GM12878 (cell line): ENCODE results near the gene ARL5B. TPM values are rescaled to one million over a fixed set of nuclear protein-coding genes. Genes with fewer than 3 reads are reported as not detected.

Source experiments
- ATF7 ChIP-seq: fragments of 450-650 bp; IDR thresholded peaks from 2 replicates; pipeline ENCODE4 v1.6.1; 2016; ENCODE audit warnings: low read depth, mild to moderate bottlenecking
- BMI1 ChIP-seq: fragments of 450-650 bp; IDR thresholded peaks from 2 replicates; pipeline ENCODE4 v1.6.1; 2016; ENCODE audit warnings: mild to moderate bottlenecking, moderate library complexity, borderline replicate concordance
- CBX3 ChIP-seq: fragments of 200-600 bp; sonication (generic); IDR thresholded peaks from 2 replicates; pipeline ENCODE4 v1.6.1; 2016; ENCODE audit warnings: low read depth, borderline replicate concordance
- CHD1 ChIP-seq: IDR thresholded peaks from 2 replicates; pipeline ENCODE4 v1.6.1; 2012; ENCODE audit warnings: low read depth, low read length, improper control_type of control experiment
- DPF2 ChIP-seq: fragments of 450-650 bp; IDR thresholded peaks from 2 replicates; pipeline ENCODE4 v1.6.1; 2017; ENCODE audit warnings: mild to moderate bottlenecking
- E2F8 ChIP-seq: fragments of 450-650 bp; IDR thresholded peaks from 2 replicates; pipeline ENCODE4 v1.6.1; 2018; ENCODE audit warnings: mild to moderate bottlenecking, low read depth, moderate library complexity; ENCODE audit not compliant: partially characterized antibody
- IRF3 ChIP-seq: fragments of 450-650 bp; IDR thresholded peaks from 2 replicates; pipeline ENCODE4 v1.6.1; 2014; ENCODE audit warnings: mild to moderate bottlenecking
- IRF5 ChIP-seq: fragments of 450-650 bp; IDR thresholded peaks from 2 replicates; pipeline ENCODE4 v1.6.1; 2017; ENCODE audit warnings: borderline replicate concordance
- JUNB ChIP-seq: IDR thresholded peaks from 2 replicates; pipeline ENCODE4 v1.6.1; 2016; ENCODE audit warnings: antibody characterized with exemption, mild to moderate bottlenecking
- JUND ChIP-seq: IDR thresholded peaks from 2 replicates; pipeline ENCODE4 v1.6.1; 2012; ENCODE audit warnings: low read depth, mild to moderate bottlenecking, low read length, improper control_type of control experiment, moderate library complexity
- MTA3 ChIP-seq: IDR thresholded peaks from 2 replicates; pipeline ENCODE4 v1.6.1; 2012; ENCODE audit warnings: low read length, inconsistent platforms, borderline replicate concordance
- POLR2A ChIP-seq: IDR thresholded peaks from 2 replicates; pipeline ENCODE4 v1.6.1; 2011; ENCODE audit warnings: low read depth, mild to moderate bottlenecking, low read length
- POU2F2 ChIP-seq: IDR thresholded peaks from 3 replicates; pipeline ENCODE4 v1.6.1; 2011; ENCODE audit warnings: low read depth, mild to moderate bottlenecking, low read length, borderline replicate concordance
- REST ChIP-seq: IDR thresholded peaks from 2 replicates; pipeline ENCODE4 v1.6.1; 2012; ENCODE audit warnings: mild to moderate bottlenecking, low read depth, low read length
- SMAD1 ChIP-seq: fragments of 450-650 bp; IDR thresholded peaks from 2 replicates; pipeline ENCODE4 v1.6.1; 2018; ENCODE audit warnings: mild to moderate bottlenecking, low read depth; ENCODE audit not compliant: partially characterized antibody
- SMARCA5 ChIP-seq: fragments of 450-650 bp; IDR thresholded peaks from 2 replicates; pipeline ENCODE4 v1.6.1; 2017; ENCODE audit warnings: mild to moderate bottlenecking
- SREBF1 ChIP-seq: IDR thresholded peaks from 2 replicates; pipeline ENCODE4 v1.6.1; 2012; ENCODE audit warnings: mild to moderate bottlenecking, low read length
- ZBTB33 ChIP-seq: fragments of 450-650 bp; IDR thresholded peaks from 2 replicates; pipeline ENCODE4 v1.6.1; 2017; ENCODE audit warnings: mild to moderate bottlenecking
- polyA plus RNA-seq, 11 experiments: library from polyadenylated mRNA; depleted of rRNA in 4 of 11; unstranded in 6 of 11; stranded (reverse) in 5 of 11; fragments of >200 nt; fragmentation: Nextera tagmentation in 4 of 11; fragmentation: Illumina TruSeq in 1 of 11; extraction: Ambion mirVana in 4 of 11; extraction: Trizol in 1 of 11; gene quantifications; 1 replicate in 1 of 11; 2 replicates in 10 of 11; pipeline versions ENCODE4 v1.2.1 to v1.2.3, GENCODE V29; 2011 to 2016; ENCODE audit warnings: inconsistent platforms in 2 of 11, missing spikeins in 2 of 11, low read depth in 1 of 11
- total RNA-seq, 4 experiments: library from RNA; depleted of rRNA in 3 of 4; stranded (reverse); fragments of >200 nt in 3 of 4; fragmentation: Illumina TruSeq in 1 of 4; extraction: Trizol in 1 of 4; gene quantifications; 2 replicates each; pipeline versions ENCODE4 v1.2.1 to v1.2.3, GENCODE V29; 2013 to 2021
- TF ChIP-seq, protein P1 (sequence below): IDR thresholded peaks from 2 replicates; pipeline ENCODE4 v1.6.1; 2011; ENCODE audit warnings: low read depth, low read length, improper control_type of control experiment, borderline replicate concordance

Gene ARL5B
- total and polyA plus RNA-seq, 10 of the 15 experiments (the other 5 are each of a cell fraction or from before 2014, with no cell fraction given) = 2.5 to 20.7 (median 9.1) TPM

DNA sequence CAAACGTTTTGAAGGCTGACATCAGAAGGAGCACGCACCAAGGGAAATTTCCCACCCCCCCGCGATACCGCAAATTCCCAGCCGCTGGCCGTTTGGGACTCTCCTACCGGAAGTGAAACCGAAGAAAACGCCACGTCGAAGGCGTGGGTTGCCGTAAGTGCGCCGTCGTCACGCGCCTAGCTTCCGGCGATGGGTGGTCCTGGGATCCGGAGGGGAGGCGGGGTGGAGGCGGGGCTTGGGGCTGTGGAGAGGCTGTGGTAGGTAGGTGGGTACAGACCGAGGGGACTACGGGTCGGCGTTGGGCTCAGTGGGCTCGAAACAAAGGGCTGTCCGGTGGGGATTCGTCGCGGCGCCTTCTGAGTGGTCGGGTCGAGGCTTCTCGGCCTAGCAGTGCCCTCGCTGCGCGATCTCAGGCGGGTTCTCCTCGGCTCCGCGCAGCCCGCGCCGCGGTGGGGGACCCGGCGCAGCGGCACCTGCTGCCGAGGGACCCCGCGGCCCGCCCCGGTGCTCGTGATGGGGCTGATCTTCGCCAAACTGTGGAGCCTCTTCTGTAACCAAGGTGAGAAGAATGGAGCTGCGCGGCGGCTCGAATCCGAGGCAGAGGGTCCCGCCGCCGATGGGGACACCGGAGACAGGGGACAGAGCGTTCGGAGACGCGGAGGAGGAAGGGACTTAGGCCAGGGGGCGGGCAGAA, at the start of gene ARL5B (continued):
- no peak for TF ChIP-seq REST
- no peak for TF ChIP-seq CHD1
- TF ChIP-seq ZBTB33 = no peak
- TF ChIP-seq BMI1 = no peak; the same call in 1 of the 2 replicates
- no peak for TF ChIP-seq SREBF1
- no peak for TF ChIP-seq E2F8
- TF ChIP-seq IRF3 = no peak
- no peak for TF ChIP-seq SMAD1
- TF ChIP-seq POU2F2 = peak; percentile 60
- TF ChIP-seq JUNB = peak; percentile 48; the same call in 1 of the 2 replicates
- TF ChIP-seq, protein P1, sequence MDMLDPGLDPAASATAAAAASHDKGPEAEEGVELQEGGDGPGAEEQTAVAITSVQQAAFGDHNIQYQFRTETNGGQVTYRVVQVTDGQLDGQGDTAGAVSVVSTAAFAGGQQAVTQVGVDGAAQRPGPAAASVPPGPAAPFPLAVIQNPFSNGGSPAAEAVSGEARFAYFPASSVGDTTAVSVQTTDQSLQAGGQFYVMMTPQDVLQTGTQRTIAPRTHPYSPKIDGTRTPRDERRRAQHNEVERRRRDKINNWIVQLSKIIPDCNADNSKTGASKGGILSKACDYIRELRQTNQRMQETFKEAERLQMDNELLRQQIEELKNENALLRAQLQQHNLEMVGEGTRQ = no peak
- TF ChIP-seq SMARCA5 = peak; percentile 49; the same call in 1 of the 2 replicates
- peak; percentile 71; the same call in 1 of the 2 replicates for TF ChIP-seq MTA3
- TF ChIP-seq POLR2A = peak; percentile 90
- TF ChIP-seq CBX3 = no peak
- TF ChIP-seq ATF7 = peak; percentile 94
- no peak for TF ChIP-seq JUND
- peak; percentile 78 for TF ChIP-seq IRF5
- TF ChIP-seq DPF2 = peak; percentile 34; the same call in 1 of the 2 replicates
